ENCODE measurements around the gene IGF2BP2. TPM values are rescaled to one million over a fixed set of nuclear protein-coding genes. Genes with fewer than 3 reads are reported as not detected.

The IGF2BP2 gene
- total and polyA plus RNA-seq, 2 of the 13 experiments (the other 11 are each of a cell fraction or from before 2014, with no cell fraction given), result 6.5 to 46.0 TPM

DNA sequence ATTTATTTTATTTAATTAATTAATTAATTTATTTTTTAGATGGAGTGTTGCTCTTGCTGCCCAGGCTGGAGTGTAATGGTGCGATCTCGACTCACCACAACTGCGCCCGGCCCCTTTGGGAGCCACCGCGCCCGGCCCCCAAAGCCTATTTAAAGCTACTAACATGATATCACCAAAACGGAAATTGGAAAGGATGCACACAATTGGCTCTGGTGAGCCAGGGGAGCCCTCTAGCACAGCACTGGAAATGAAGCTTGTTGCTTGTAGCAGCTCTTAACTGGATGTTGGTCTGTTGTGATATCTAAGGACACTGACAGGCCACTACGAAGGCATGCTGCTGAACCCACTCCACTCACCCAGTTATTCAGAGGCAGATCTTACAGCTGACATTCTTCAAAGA, 104.5 kb downstream of the IGF2BP2 start (continued):
- TF ChIP-seq, protein P1, sequence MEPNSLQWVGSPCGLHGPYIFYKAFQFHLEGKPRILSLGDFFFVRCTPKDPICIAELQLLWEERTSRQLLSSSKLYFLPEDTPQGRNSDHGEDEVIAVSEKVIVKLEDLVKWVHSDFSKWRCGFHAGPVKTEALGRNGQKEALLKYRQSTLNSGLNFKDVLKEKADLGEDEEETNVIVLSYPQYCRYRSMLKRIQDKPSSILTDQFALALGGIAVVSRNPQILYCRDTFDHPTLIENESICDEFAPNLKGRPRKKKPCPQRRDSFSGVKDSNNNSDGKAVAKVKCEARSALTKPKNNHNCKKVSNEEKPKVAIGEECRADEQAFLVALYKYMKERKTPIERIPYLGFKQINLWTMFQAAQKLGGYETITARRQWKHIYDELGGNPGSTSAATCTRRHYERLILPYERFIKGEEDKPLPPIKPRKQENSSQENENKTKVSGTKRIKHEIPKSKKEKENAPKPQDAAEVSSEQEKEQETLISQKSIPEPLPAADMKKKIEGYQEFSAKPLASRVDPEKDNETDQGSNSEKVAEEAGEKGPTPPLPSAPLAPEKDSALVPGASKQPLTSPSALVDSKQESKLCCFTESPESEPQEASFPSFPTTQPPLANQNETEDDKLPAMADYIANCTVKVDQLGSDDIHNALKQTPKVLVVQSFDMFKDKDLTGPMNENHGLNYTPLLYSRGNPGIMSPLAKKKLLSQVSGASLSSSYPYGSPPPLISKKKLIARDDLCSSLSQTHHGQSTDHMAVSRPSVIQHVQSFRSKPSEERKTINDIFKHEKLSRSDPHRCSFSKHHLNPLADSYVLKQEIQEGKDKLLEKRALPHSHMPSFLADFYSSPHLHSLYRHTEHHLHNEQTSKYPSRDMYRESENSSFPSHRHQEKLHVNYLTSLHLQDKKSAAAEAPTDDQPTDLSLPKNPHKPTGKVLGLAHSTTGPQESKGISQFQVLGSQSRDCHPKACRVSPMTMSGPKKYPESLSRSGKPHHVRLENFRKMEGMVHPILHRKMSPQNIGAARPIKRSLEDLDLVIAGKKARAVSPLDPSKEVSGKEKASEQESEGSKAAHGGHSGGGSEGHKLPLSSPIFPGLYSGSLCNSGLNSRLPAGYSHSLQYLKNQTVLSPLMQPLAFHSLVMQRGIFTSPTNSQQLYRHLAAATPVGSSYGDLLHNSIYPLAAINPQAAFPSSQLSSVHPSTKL (CRISPR knock-in tag; IDR thresholded peaks at IDR 0.05), result no peak
- no peak for TF ChIP-seq ZIK1 (CRISPR knock-in tag; IDR thresholded peaks at IDR 0.05; ENCODE audit: borderline replicate concordance, low read depth)
- no peak for TF ChIP-seq ZNF747 (CRISPR knock-in tag; IDR thresholded peaks at IDR 0.05; ENCODE audit: borderline replicate concordance)
- TF ChIP-seq ZFP36L1 (CRISPR knock-in tag; IDR thresholded peaks at IDR 0.05), result no peak
- TF ChIP-seq HDAC2 (CRISPR knock-in tag; IDR thresholded peaks at IDR 0.05), result no peak
- TF ChIP-seq GTF2F1 (IDR thresholded peaks at IDR 0.05; ENCODE audit: low read length), result no peak
- TF ChIP-seq, protein P2, sequence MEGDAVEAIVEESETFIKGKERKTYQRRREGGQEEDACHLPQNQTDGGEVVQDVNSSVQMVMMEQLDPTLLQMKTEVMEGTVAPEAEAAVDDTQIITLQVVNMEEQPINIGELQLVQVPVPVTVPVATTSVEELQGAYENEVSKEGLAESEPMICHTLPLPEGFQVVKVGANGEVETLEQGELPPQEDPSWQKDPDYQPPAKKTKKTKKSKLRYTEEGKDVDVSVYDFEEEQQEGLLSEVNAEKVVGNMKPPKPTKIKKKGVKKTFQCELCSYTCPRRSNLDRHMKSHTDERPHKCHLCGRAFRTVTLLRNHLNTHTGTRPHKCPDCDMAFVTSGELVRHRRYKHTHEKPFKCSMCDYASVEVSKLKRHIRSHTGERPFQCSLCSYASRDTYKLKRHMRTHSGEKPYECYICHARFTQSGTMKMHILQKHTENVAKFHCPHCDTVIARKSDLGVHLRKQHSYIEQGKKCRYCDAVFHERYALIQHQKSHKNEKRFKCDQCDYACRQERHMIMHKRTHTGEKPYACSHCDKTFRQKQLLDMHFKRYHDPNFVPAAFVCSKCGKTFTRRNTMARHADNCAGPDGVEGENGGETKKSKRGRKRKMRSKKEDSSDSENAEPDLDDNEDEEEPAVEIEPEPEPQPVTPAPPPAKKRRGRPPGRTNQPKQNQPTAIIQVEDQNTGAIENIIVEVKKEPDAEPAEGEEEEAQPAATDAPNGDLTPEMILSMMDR (CRISPR knock-in tag; IDR thresholded peaks at IDR 0.05), result no peak
- TF ChIP-seq TCF12 (IDR thresholded peaks at IDR 0.05), result no peak
- no peak for TF ChIP-seq TCF12 (CRISPR knock-in tag; IDR thresholded peaks at IDR 0.05)
